K562 (cell line): Measurements from ENCODE around the gene CFAP53. TPM values are rescaled to one million over a fixed set of nuclear protein-coding genes. Genes with fewer than 3 reads are reported as not detected.

Experiments
- ATAC-seq: fragments of 200-7000 bp; cut with Tn5 transposase; 3 replicates; pipeline ENCODE4 v1.9.1; 2020; ENCODE audit warnings: moderate library complexity
- BruUV-seq: library from RNA; stranded (reverse); fragments of 400-500 nt; replicated peaks from 2 replicates; lab custom pipeline; 2021; lab: Mats Ljungman, UMichigan
- CTCF ChIA-PET: fragments of 300-600 bp; formaldehyde crosslinking; extraction: SDS; loops from one replicate; lab custom pipeline; 2021; ENCODE audit warnings: low intra/inter-chr PET ratio; lab: Yijun Ruan, JAX
- POLR2A ChIA-PET: fragments of 300-600, 350-650 bp; sonication (Branson Sonifier 250); formaldehyde crosslinking; extraction: SDS; loops from one replicate; lab custom pipeline; 2021; ENCODE audit warnings: antibody characterized with exemption, inconsistent platforms; lab: Yijun Ruan, JAX
- DNase-seq, 4 experiments: peaks; one replicate each; pipeline versions ENCODE4 v3.0.0 to v3.0.0-alpha.2; 2011 to 2018; ENCODE audit warnings: low spot score in 3 of 4, mixed read lengths in 3 of 4; ENCODE audit errors: extremely low read depth in 1 of 4
- FAIRE-seq: peaks from 2 replicates; lab custom pipeline; 2011; peaks lifted over from hg19 to GRCh38; lab: Jason Lieb, UNC
- H2AFZ ChIP-seq: 2 replicates; pipeline ENCODE4 v1.6.0; 2011; ENCODE audit warnings: low read depth, low read length, control low read depth, inconsistent platforms
- H3K27ac ChIP-seq: fragments of 200-600 bp; 3 replicates; pipeline ENCODE4 v1.8.0; 2011; ENCODE audit warnings: low read depth, mild to moderate bottlenecking, control low read depth, inconsistent platforms, low read length, moderate library complexity, mixed read lengths; ENCODE audit errors: extremely low read depth
- H3K27me3 ChIP-seq, 2 experiments: fragments of 300-600 bp in 1 of 2; 2 replicates in 1 of 2; 3 replicates in 1 of 2; pipeline versions ENCODE4 v1.6.0 to v1.8.0; 2011; ENCODE audit warnings: inconsistent platforms in 2 of 2, low read length in 2 of 2, mild to moderate bottlenecking in 1 of 2, mixed read lengths in 1 of 2, moderate library complexity in 1 of 2; ENCODE audit not compliant: control insufficient read depth in 2 of 2, insufficient read depth in 2 of 2
- H3K36me3 ChIP-seq: fragments of 300-600 bp; 3 replicates; pipeline ENCODE4 v1.8.0; 2011; ENCODE audit warnings: mild to moderate bottlenecking, low read length, inconsistent platforms; ENCODE audit not compliant: control insufficient read depth, insufficient read depth
- H3K4me1 ChIP-seq, 2 experiments: fragments of 200-600 bp in 1 of 2; replicated peaks in 1 of 2; 2 replicates in 1 of 2; 3 replicates in 1 of 2; pipeline versions ENCODE4 v1.5.1 to v1.8.0; 2011; ENCODE audit warnings: inconsistent platforms in 2 of 2, low read length in 2 of 2, mild to moderate bottlenecking in 1 of 2, mixed read lengths in 1 of 2, moderate library complexity in 1 of 2; ENCODE audit not compliant: control insufficient read depth in 2 of 2, insufficient read depth in 2 of 2
- H3K4me2 ChIP-seq: 2 replicates; pipeline ENCODE4 v1.6.1; 2011; ENCODE audit warnings: low read length, control low read depth, inconsistent platforms, mixed read lengths; ENCODE audit not compliant: insufficient read depth
- H3K4me3 ChIP-seq: fragments of 200-600 bp; sonication (generic), shearing (Covaris generic); 2 replicates; pipeline ENCODE4 v1.5.1; 2016; ENCODE audit warnings: control low read depth, inconsistent platforms
- H3K79me2 ChIP-seq: fragments of 200-600 bp; 3 replicates; pipeline ENCODE4 v1.8.0; 2011; ENCODE audit warnings: low read length, inconsistent platforms; ENCODE audit not compliant: control insufficient read depth, insufficient read depth
- H3K9ac ChIP-seq, 2 experiments: 2 replicates each; pipeline versions ENCODE4 v1.6.0 to v1.6.1; 2011; ENCODE audit warnings: low read depth in 2 of 2, low read length in 2 of 2, control low read depth in 1 of 2, inconsistent platforms in 1 of 2, mild to moderate bottlenecking in 1 of 2, mixed read lengths in 1 of 2; ENCODE audit not compliant: insufficient read depth in 1 of 2
- H3K9me1 ChIP-seq: one replicate; pipeline ENCODE4 v1.6.0; 2011; ENCODE audit warnings: inconsistent platforms, mild to moderate bottlenecking, low read length, moderate library complexity; ENCODE audit not compliant: control insufficient read depth, insufficient read depth
- H3K9me3 ChIP-seq: replicated peaks from 2 replicates; pipeline ENCODE4 v1.5.1; 2011; ENCODE audit warnings: low read depth, low read length, inconsistent platforms; ENCODE audit not compliant: control insufficient read depth, insufficient read depth
- H4K20me1 ChIP-seq: replicated peaks from 2 replicates; pipeline ENCODE4 v1.6.1; 2011; ENCODE audit warnings: low read length, inconsistent platforms, mixed read lengths; ENCODE audit not compliant: control insufficient read depth, insufficient read depth
- ATF7 ChIP-seq: fragments of 450-650 bp; IDR thresholded peaks from 2 replicates; pipeline ENCODE4 v1.7.1; 2014; ENCODE audit warnings: mild to moderate bottlenecking, moderate library complexity
- WGBS: fragments of 100-300 bp; shearing (Covaris generic); methylation state at CpG from one replicate; pipeline ENCODE4 v1.1.6; 2016; ENCODE audit warnings: low coverage, mixed read lengths; ENCODE audit not compliant: insufficient coverage; ENCODE audit errors: missing lambda C conversion rate; 5-methylcytosine and 5-hydroxymethylcytosine counted together
- in situ Hi-C: fragments of 300-500 bp; cut with MboI; formaldehyde crosslinking; loops from 4 replicates; pipeline ENCODE4 v1.15.0; 2018; ENCODE audit warnings: inconsistent platforms, mixed read lengths
- intact Hi-C: fragments of 100-400 bp; cut with micrococcal nuclease; formaldehyde crosslinking; loops from 2 replicates; pipeline ENCODE4 v1.14.2; 2022
- polyA plus RNA-seq, 8 experiments: library from polyadenylated mRNA; depleted of rRNA in 4 of 8; stranded (reverse) in 5 of 8; unstranded in 3 of 8; fragments of >200 nt; fragmentation: Nextera tagmentation in 2 of 8; fragmentation: Illumina TruSeq in 1 of 8; extraction: Ambion mirVana in 2 of 8; extraction: Trizol in 1 of 8; gene quantifications; 2 replicates each; pipeline versions ENCODE4 v1.2.1 to v1.2.3, GENCODE V29; 2011 to 2014; ENCODE audit warnings: inconsistent platforms in 1 of 8, missing spikeins in 1 of 8
- total RNA-seq, 7 experiments: library from RNA; depleted of rRNA in 6 of 7; stranded (reverse); fragments of >200 nt in 6 of 7; fragmentation: Illumina TruSeq in 2 of 7; extraction: Trizol in 2 of 7; gene quantifications; 2 replicates each; pipeline versions ENCODE4 v1.2.1 to v1.2.3, GENCODE V29; 2011 to 2021; ENCODE audit warnings: low replicate concordance in 1 of 7
- TF ChIP-seq, protein P1 (sequence below), 2 experiments: fragments of 450-650 bp in 1 of 2; sonication (generic) in 1 of 2; formaldehyde crosslinking in 1 of 2; IDR thresholded peaks in 1 of 2; conservative IDR thresholded peaks in 1 of 2; 2 replicates each; pipeline versions ENCODE4 v1.6.1 to v1.8.1; 2016 to 2023; ENCODE audit warnings: mild to moderate bottlenecking in 2 of 2, moderate library complexity in 2 of 2, inconsistent platforms in 1 of 2, missing genetic modification reagents in 1 of 2
- TF ChIP-seq, protein P2 (sequence below): fragments of 450-650 bp; IDR thresholded peaks from 2 replicates; pipeline ENCODE4 v1.6.1; 2017; ENCODE audit warnings: mild to moderate bottlenecking, moderate library complexity

The CFAP53 gene
- total and polyA plus RNA-seq, 9 of the 15 experiments (the other 6 are each of a cell fraction or from before 2014, with no cell fraction given) = 0.21 to 1.9 (median 1.2) TPM

DNA sequence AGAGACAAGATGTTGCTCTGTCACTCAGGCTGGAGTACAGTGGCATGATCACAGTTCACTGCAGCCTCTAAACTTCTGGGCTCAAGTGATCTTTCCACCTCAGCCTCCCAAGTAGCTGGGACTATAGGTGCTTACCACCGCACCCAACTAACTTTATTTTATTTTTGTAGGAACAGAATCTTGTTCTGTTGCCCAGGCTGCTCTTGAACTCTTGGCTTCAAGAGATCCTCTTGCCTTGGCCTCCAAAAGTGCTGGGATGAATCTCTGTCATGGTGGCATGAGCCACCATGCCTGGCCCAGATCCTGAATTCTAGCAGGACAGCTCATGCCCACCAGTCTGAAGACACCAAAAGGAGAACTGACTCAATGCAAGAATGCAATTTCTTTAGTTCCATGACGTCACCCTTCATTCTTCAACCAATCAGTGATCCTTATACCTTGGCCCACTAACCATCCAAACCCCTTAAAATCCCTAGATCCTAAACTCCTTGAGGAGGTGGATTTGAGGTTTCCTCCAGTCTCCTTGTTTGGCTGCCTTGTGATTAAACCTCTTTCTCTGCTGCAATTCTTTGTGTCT, 46.8 kb upstream of the CFAP53 start:
- Histone ChIP-seq H3K79me2 (no peaks in the 10 kb centered on the region), H3K36me3 (no peaks in the 10 kb centered on the region), H2AFZ (no peak overlapping the region), H3K4me1 (peaks cover 0 to 23% of the 10 kb centered on the region in 2 experiments; a peak in 3 of 5 replicates), H3K27me3 (no peaks in the 10 kb centered on the region), H3K9ac (no peak overlapping the region), H3K9me3 (peaks cover 5% of the 10 kb centered on the region; the same call in 1 of the 2 replicates), H3K4me3 (no peak overlapping the region), H3K27ac (no peak overlapping the region), H3K9me1 (no peaks in the 10 kb centered on the region), H3K4me2 (no peak overlapping the region), H4K20me1 (no peaks in the 10 kb centered on the region)
- intact Hi-C loops (no loop called here), in situ Hi-C loops (no loop called here)
- DNase-seq (no peak), FAIRE-seq (no peak), ATAC-seq (no peak)
- POLR2A ChIA-PET = interaction anchor here (0.8 kb wide), 1 partner anchor 12 kb away, joined by 3 read pairs; no protein-coding TSS in a partner anchor
- CTCF ChIA-PET = no interaction called here
- 65% methylated on average over 2 of the region's 2 CpGs for WGBS
- no TSS peak for BruUV-seq
- TF ChIP-seq, protein P1, sequence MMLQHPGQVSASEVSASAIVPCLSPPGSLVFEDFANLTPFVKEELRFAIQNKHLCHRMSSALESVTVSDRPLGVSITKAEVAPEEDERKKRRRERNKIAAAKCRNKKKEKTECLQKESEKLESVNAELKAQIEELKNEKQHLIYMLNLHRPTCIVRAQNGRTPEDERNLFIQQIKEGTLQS (IDR thresholded peaks at IDR 0.05) = peak; percentile 51
- TF ChIP-seq, protein P1 (CRISPR knock-in tag; conservative IDR thresholded peaks at IDR 0.05) = no peak
- TF ChIP-seq, protein P2, sequence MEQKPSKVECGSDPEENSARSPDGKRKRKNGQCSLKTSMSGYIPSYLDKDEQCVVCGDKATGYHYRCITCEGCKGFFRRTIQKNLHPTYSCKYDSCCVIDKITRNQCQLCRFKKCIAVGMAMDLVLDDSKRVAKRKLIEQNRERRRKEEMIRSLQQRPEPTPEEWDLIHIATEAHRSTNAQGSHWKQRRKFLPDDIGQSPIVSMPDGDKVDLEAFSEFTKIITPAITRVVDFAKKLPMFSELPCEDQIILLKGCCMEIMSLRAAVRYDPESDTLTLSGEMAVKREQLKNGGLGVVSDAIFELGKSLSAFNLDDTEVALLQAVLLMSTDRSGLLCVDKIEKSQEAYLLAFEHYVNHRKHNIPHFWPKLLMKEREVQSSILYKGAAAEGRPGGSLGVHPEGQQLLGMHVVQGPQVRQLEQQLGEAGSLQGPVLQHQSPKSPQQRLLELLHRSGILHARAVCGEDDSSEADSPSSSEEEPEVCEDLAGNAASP = no peak
- peak; percentile 44 for TF ChIP-seq ATF7
